ENCODE measurements around the gene RGS16. TPM values are rescaled to one million over a fixed set of nuclear protein-coding genes. Genes with fewer than 3 reads are reported as not detected.

Gene RGS16
- total and polyA plus RNA-seq, 4 donors, result 0.54 to 2.7 (median 0.83) TPM

DNA sequence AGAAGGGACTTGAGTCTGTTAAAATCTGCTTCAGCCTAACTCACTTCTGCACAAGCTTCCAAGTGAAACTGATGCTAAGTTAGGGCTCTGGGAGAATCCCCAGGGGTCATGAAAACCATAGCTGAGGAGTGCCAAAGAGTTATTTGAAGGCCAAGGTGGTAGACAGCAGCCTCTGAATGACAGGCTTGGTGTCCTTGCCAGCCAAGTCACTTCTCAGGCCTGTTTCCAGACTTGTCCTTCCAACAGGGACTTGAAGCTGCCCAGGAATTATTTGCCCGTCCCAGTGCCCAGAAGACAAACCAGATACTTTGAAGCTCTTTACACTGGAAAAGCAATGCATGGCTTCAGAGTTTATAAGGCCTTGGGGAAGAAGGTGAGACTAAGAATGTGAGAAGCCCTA is 48.7 kb downstream of the RGS16 start:
- Histone ChIP-seq H3K4me3 (ENCODE audit: low read depth in 1 of 3, low read length in 3 of 3) (no peak overlapping the region), H3K9ac (ENCODE audit: low read depth in 1 of 2, low read length in 2 of 2) (no peak overlapping the region), H3K27me3 (ENCODE audit: control insufficient read depth in 4 of 4, insufficient read depth in 4 of 4, low read length in 3 of 4) (no peaks in the 10 kb centered on the region), H3K36me3 (ENCODE audit: control insufficient read depth in 4 of 4, insufficient read depth in 3 of 4, low read depth in 1 of 4, low read length in 3 of 4) (no peaks in the 10 kb centered on the region), H3K4me1 (ENCODE audit: control insufficient read depth in 4 of 4, insufficient read depth in 4 of 4, low read length in 3 of 4) (no peaks in the 10 kb centered on the region), H3K27ac (ENCODE audit: low read depth in 1 of 2, low read length in 2 of 2) (no peak overlapping the region), H3K9me3 (ENCODE audit: control insufficient read depth in 4 of 4, low read length in 3 of 4) (peaks cover 3 to 5% (median 4%) of the 10 kb centered on the region in 4 donors)
- 98% methylated on average over 1 of the region's 1 CpG for WGBS
- DNase-seq (ENCODE audit: low spot score), result no peak
- no peak for TF ChIP-seq EGR1 (IDR thresholded peaks at IDR 0.05; ENCODE audit: low read depth in 2 of 2)
- TF ChIP-seq RAD21 (IDR thresholded peaks at IDR 0.05), result no peak
- no peak for TF ChIP-seq HNF4G (IDR thresholded peaks at IDR 0.05)
- TF ChIP-seq FOXA2 (IDR thresholded peaks at IDR 0.05), result no peak
- TF ChIP-seq GABPA (IDR thresholded peaks at IDR 0.05 in 1 of 2, conservative IDR thresholded peaks at IDR 0.05 in 1 of 2), result no peak
- TF ChIP-seq, protein P1, sequence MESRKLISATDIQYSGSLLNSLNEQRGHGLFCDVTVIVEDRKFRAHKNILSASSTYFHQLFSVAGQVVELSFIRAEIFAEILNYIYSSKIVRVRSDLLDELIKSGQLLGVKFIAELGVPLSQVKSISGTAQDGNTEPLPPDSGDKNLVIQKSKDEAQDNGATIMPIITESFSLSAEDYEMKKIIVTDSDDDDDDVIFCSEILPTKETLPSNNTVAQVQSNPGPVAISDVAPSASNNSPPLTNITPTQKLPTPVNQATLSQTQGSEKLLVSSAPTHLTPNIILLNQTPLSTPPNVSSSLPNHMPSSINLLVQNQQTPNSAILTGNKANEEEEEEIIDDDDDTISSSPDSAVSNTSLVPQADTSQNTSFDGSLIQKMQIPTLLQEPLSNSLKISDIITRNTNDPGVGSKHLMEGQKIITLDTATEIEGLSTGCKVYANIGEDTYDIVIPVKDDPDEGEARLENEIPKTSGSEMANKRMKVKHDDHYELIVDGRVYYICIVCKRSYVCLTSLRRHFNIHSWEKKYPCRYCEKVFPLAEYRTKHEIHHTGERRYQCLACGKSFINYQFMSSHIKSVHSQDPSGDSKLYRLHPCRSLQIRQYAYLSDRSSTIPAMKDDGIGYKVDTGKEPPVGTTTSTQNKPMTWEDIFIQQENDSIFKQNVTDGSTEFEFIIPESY (IDR thresholded peaks at IDR 0.05), result no peak
- TF ChIP-seq, protein P2, sequence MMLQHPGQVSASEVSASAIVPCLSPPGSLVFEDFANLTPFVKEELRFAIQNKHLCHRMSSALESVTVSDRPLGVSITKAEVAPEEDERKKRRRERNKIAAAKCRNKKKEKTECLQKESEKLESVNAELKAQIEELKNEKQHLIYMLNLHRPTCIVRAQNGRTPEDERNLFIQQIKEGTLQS (IDR thresholded peaks at IDR 0.05), result no peak
- TF ChIP-seq TAF1 (conservative IDR thresholded peaks at IDR 0.05), result no peak
- TF ChIP-seq RXRA (IDR thresholded peaks at IDR 0.05), result no peak
- TF ChIP-seq, protein P3, sequence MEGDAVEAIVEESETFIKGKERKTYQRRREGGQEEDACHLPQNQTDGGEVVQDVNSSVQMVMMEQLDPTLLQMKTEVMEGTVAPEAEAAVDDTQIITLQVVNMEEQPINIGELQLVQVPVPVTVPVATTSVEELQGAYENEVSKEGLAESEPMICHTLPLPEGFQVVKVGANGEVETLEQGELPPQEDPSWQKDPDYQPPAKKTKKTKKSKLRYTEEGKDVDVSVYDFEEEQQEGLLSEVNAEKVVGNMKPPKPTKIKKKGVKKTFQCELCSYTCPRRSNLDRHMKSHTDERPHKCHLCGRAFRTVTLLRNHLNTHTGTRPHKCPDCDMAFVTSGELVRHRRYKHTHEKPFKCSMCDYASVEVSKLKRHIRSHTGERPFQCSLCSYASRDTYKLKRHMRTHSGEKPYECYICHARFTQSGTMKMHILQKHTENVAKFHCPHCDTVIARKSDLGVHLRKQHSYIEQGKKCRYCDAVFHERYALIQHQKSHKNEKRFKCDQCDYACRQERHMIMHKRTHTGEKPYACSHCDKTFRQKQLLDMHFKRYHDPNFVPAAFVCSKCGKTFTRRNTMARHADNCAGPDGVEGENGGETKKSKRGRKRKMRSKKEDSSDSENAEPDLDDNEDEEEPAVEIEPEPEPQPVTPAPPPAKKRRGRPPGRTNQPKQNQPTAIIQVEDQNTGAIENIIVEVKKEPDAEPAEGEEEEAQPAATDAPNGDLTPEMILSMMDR (IDR thresholded peaks at IDR 0.05; ENCODE audit: low read depth, low read length, missing input control), result no peak
- no peak for TF ChIP-seq FOXA1 (IDR thresholded peaks at IDR 0.05)

DNA sequence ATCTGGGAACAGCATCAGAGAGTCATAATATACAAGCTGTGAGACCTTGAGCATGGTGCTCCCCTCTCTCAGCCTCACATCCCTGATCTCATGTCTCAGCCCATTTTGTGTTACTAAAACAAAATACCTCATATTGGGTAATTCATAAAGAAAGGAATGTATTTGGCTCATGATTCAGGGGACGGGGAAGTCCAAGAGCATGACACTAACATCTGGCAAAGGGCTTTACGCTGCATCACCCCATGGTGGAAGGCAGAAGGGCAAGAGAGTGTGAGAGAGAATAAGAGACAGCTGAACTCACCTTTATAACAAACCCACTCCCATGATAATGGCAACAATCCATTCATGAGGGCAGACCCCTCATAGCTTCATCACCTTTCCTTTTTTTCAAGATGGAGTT is 51.7 kb downstream of the RGS16 start:
- Histone ChIP-seq H3K9ac (ENCODE audit: low read depth in 1 of 2, low read length in 2 of 2) (no peak overlapping the region), H3K9me3 (ENCODE audit: control insufficient read depth in 4 of 4, low read length in 3 of 4) (peaks cover 3 to 5% (median 4%) of the 10 kb centered on the region in 4 donors), H3K36me3 (ENCODE audit: control insufficient read depth in 4 of 4, insufficient read depth in 3 of 4, low read depth in 1 of 4, low read length in 3 of 4) (no peaks in the 10 kb centered on the region), H3K4me1 (ENCODE audit: control insufficient read depth in 4 of 4, insufficient read depth in 4 of 4, low read length in 3 of 4) (no peaks in the 10 kb centered on the region), H3K4me3 (ENCODE audit: low read depth in 1 of 3, low read length in 3 of 3) (no peak overlapping the region), H3K27me3 (ENCODE audit: control insufficient read depth in 4 of 4, insufficient read depth in 4 of 4, low read length in 3 of 4) (no peaks in the 10 kb centered on the region), H3K27ac (ENCODE audit: low read depth in 1 of 2, low read length in 2 of 2) (no peak overlapping the region)
- TF ChIP-seq NR2F2 (IDR thresholded peaks at IDR 0.05), result no peak
- TF ChIP-seq HNF4A (conservative IDR thresholded peaks at IDR 0.05), result no peak
- no peak for TF ChIP-seq JUND (IDR thresholded peaks at IDR 0.05)
- TF ChIP-seq, protein P3 (IDR thresholded peaks at IDR 0.05; ENCODE audit: low read depth, low read length, missing input control), result no peak
- 97% methylated on average over 2 of the region's 2 CpGs for WGBS
- DNase-seq (ENCODE audit: low spot score), result no peak
